GM10248 (cell line): ENCODE data around the gene HOXC5.

Source experiments
- CTCF ChIA-PET: fragments of 300-600 bp; sonication (Branson Sonifier 250); formaldehyde crosslinking; extraction: SDS; loops from one replicate; lab custom pipeline; 2021; ENCODE audit warnings: antibody characterized with exemption; lab: Yijun Ruan, JAX
- POLR2A ChIA-PET: fragments of 350-650 bp; sonication (Branson Sonifier 250); formaldehyde crosslinking; extraction: SDS; loops from one replicate; lab custom pipeline; 2020; ENCODE audit warnings: antibody characterized with exemption; lab: Yijun Ruan, JAX
- DNase-seq: peaks from one replicate; pipeline ENCODE4 v3.0.0; 2012; ENCODE audit errors: extremely low spot score
- CTCF ChIP-seq: IDR thresholded peaks from 2 replicates; pipeline ENCODE4 v1.5.1; 2012; ENCODE audit warnings: mild to moderate bottlenecking, low read depth; ENCODE audit errors: extremely low read depth, missing control alignments, control extremely low read depth

Gene HOXC5

GRCh38 chr12:54018468-54018984 is 14.3 kb upstream of the HOXC5 start:
- ChIA-PET POLR2A (no interaction called here), CTCF (interaction anchor here (1.8 to 2.2 kb wide), 2 partner anchors 170 to 189 kb away, joined by 10 to 21 read pairs; partner anchors contain the start of gene SMUG1)
- no peak for DNase-seq
- TF ChIP-seq CTCF, result no peak

- CTCF ChIA-PET, result interaction anchor here (6.1 kb wide), 1 partner anchor 14 kb away, joined by 56 read pairs; the partner anchor contains the start of gene HOXC5
- POLR2A ChIA-PET, result no interaction called here
- no peak for DNase-seq
- TF ChIP-seq CTCF, result no peak
These were observed 13.6 kb upstream of the HOXC5 start for GRCh38 chr12:54019091-54019811.

GRCh38 chr12:54019924-54020590 is 12.8 kb upstream of the HOXC5 start:
- CTCF ChIA-PET, result interaction anchor here (4.6 to 6.1 kb wide), 2 partner anchors 12 to 13 kb away, joined by 52 to 56 read pairs; partner anchors contain the start of genes HOXC5 and HOXC8
- POLR2A ChIA-PET, result no interaction called here
- no peak for DNase-seq
- TF ChIP-seq CTCF, result no peak

DNA sequence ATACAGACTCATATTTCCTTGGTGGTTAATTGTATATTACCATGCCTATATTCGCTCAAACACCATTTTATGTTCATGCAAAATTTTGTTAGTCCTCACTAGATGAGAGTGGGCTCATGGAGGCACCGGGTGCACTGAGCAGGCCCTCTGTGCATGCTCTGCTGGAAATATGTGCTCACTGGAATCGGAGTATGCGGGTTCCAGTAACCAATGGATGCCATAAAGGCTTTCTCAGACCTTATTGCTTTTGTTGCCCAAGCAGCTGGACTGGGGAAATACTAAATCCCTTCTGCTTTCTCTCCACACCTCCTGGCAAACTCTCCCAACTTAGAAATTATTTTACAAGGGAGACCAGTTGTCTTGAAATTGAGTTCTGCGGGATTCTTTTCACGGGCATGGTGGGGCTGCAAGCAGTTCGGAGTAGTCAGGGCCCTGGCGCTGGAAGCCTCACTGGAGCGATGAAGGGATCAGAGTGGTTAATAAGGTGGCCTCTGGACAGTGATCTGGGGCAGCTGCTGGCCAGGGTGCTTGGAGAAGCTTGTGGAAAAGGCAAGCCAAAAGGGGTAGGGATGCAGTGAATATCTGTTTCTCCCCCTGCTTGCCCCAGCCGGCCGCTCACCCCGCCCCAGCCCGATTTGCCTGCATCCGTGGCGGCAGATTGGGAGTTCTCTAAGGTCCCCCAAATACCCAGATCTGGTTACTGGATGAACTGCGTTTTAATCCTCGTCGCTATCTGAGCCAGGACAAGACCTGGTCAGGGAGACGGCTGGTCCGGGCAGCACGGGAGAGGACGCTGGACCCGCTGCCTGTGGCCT is 12.1 kb upstream of the HOXC5 start:
- ChIA-PET POLR2A (no interaction called here), CTCF (interaction anchor here (0.9 to 6.1 kb wide), 5 partner anchors 12 to 194 kb away, joined by 3 to 56 read pairs (median 27); partner anchors contain the start of genes HOXC5 and HOXC8)
- no peak for TF ChIP-seq CTCF
- no peak for DNase-seq

- TF ChIP-seq CTCF, result peak; percentile 34
- POLR2A ChIA-PET, result no interaction called here
- CTCF ChIA-PET, result interaction anchor here (0.9 to 6.1 kb wide), 8 partner anchors 12 to 351 kb away, joined by 3 to 56 read pairs (median 21); partner anchors contain the start of genes HOXC5 and HOXC8
- DNase-seq, result no peak
These were observed 11.3 kb upstream of the HOXC5 start for GRCh38 chr12:54021432-54022013.
